ENCODE measurements around the gene ZNF90. TPM values are rescaled to one million over a fixed set of nuclear protein-coding genes. Genes with fewer than 3 reads are reported as not detected.
"Not testable (repeated sequence)": the region's sequence is repeated elsewhere in the genome, so short reads cannot be mapped to it uniquely, and the experiment has no call there.

ZNF90 gene
- total RNA-seq (2.8 TPM), polyA plus RNA-seq (1 to 10 TPM in 3 of 4 donors, under 1 TPM in 1; 0.54 to 3.3 (median 1.5) TPM)

GRCh38 chr19:20077791-20078463, at the start of gene ZNF90:
Gene ZNF90 (plus strand): TSS chr19:20078000. CDS start chr19:20078133, 133 bp downstream.
- peaks cover 16% of the 10 kb centered on the region for H3K4me1 ChIP-seq (ENCODE audit: control insufficient read depth, insufficient read depth, low read length, poor library complexity, severe bottlenecking)
- H3K9me3 ChIP-seq (ENCODE audit: control insufficient read depth in 2 of 2, low read length in 2 of 2): no peaks in the 10 kb centered on the region
- H3K27me3 Mint-ChIP-seq: no peaks in the 10 kb centered on the region
- DNase-seq: peak; percentile 73 to 88 (median 83)
- H3K27me3 ChIP-seq (ENCODE audit: control insufficient read depth, insufficient read depth, low read length): no peaks in the 10 kb centered on the region
- H3K27ac Mint-ChIP-seq: peak within 1 kb of the TSS in 1 of 3 donors; percentile 53
- peaks cover 9 to 27% (median 12%) of the 10 kb centered on the region in 4 donors for H3K4me1 Mint-ChIP-seq
- peak within 1 kb of the TSS; percentile 80 for H3K4me3 ChIP-seq (ENCODE audit: low read depth, low read length)
- ATAC-seq (ENCODE audit: low read depth in 2 of 2): peak; percentile 98 to 99
- no peak within 1 kb of the TSS for H3K27ac ChIP-seq (ENCODE audit: insufficient read depth, low read length, poor library complexity, severe bottlenecking)
- peak within 1 kb of the TSS; percentile 82 to 91 (median 89) for H3K4me3 Mint-ChIP-seq
- peaks cover 0 to 17% (median 0%) of the 10 kb centered on the region in 7 donors for H3K9me3 Mint-ChIP-seq
- no peaks in the 10 kb centered on the region for H3K36me3 ChIP-seq (ENCODE audit: control insufficient read depth, insufficient read depth, low read length)
- H3K36me3 Mint-ChIP-seq: peaks cover 13% of the 10 kb centered on the region

- DNase-seq (no peak), ATAC-seq (ENCODE audit: low read depth in 2 of 2) (no peak)
- Histone ChIP-seq H3K27ac (ENCODE audit: insufficient read depth, low read length, poor library complexity, severe bottlenecking) (no peak overlapping the region), H3K36me3 (ENCODE audit: control insufficient read depth, insufficient read depth, low read length) (peaks cover 8% of the 10 kb centered on the region), H3K9me3 (ENCODE audit: control insufficient read depth in 2 of 2, low read length in 2 of 2) (peaks cover 0 to 3% of the 10 kb centered on the region in 2 experiments), H3K27me3 (ENCODE audit: control insufficient read depth, insufficient read depth, low read length) (no peaks in the 10 kb centered on the region), H3K4me1 (ENCODE audit: control insufficient read depth, insufficient read depth, low read length, poor library complexity, severe bottlenecking) (no peaks in the 10 kb centered on the region), H3K4me3 (ENCODE audit: low read depth, low read length) (no peak overlapping the region)
- Mint-ChIP-seq H3K4me1 (peaks cover 0 to 5% (median 0%) of the 10 kb centered on the region in 4 donors), H3K27ac (no peak overlapping the region), H3K27me3 (no peaks in the 10 kb centered on the region), H3K36me3 (peaks cover 43% of the 10 kb centered on the region), H3K4me3 (no peak overlapping the region), H3K9me3 (peaks cover 0 to 4% (median 0%) of the 10 kb centered on the region in 7 donors)
Measured at GRCh38 chr19:20028611-20029010, 49.2 kb upstream of the ZNF90 start.

GRCh38 chr19:20035935-20036334, 41.9 kb upstream of the ZNF90 start:
- Histone ChIP-seq H3K36me3 (ENCODE audit: control insufficient read depth, insufficient read depth, low read length) (peaks cover 3% of the 10 kb centered on the region), H3K4me1 (ENCODE audit: control insufficient read depth, insufficient read depth, low read length, poor library complexity, severe bottlenecking) (peaks cover 10% of the 10 kb centered on the region), H3K27me3 (ENCODE audit: control insufficient read depth, insufficient read depth, low read length) (no peaks in the 10 kb centered on the region), H3K4me3 (ENCODE audit: low read depth, low read length) (no peak overlapping the region), H3K9me3 (ENCODE audit: control insufficient read depth in 2 of 2, low read length in 2 of 2) (no peaks in the 10 kb centered on the region), H3K27ac (ENCODE audit: insufficient read depth, low read length, poor library complexity, severe bottlenecking) (no peak overlapping the region)
- no peak for DNase-seq
- Mint-ChIP-seq H3K4me1 (peaks cover 7 to 27% (median 20%) of the 10 kb centered on the region in 4 donors), H3K36me3 (peaks cover 27% of the 10 kb centered on the region), H3K27ac (no peak overlapping the region), H3K9me3 (peaks cover 0 to 2% (median 0%) of the 10 kb centered on the region in 7 donors), H3K27me3 (peaks cover 5% of the 10 kb centered on the region), H3K4me3 (no peak overlapping the region)
- no peak for ATAC-seq (ENCODE audit: low read depth in 2 of 2)

- Histone ChIP-seq H3K9me3 (ENCODE audit: control insufficient read depth in 2 of 2, low read length in 2 of 2) (no peaks in the 10 kb centered on the region), H3K4me3 (ENCODE audit: low read depth, low read length) (peak overlapping the region; percentile 82), H3K36me3 (ENCODE audit: control insufficient read depth, insufficient read depth, low read length) (peaks cover 3% of the 10 kb centered on the region), H3K27me3 (ENCODE audit: control insufficient read depth, insufficient read depth, low read length) (no peaks in the 10 kb centered on the region), H3K27ac (ENCODE audit: insufficient read depth, low read length, poor library complexity, severe bottlenecking) (peak overlapping the region; percentile 76), H3K4me1 (ENCODE audit: control insufficient read depth, insufficient read depth, low read length, poor library complexity, severe bottlenecking) (peaks cover 10% of the 10 kb centered on the region)
- Mint-ChIP-seq H3K27ac (peak overlapping the region; percentile 91 to 98 (median 95)), H3K4me1 (peaks cover 7 to 27% (median 19%) of the 10 kb centered on the region in 4 donors), H3K36me3 (peaks cover 11% of the 10 kb centered on the region), H3K27me3 (peaks cover 5% of the 10 kb centered on the region), H3K4me3 (peak overlapping the region; percentile 95 to 97 (median 96)), H3K9me3 (peaks cover 0 to 4% (median 0%) of the 10 kb centered on the region in 7 donors)
- no peak for ATAC-seq (ENCODE audit: low read depth in 2 of 2)
- DNase-seq: peak in 1 of 3 donors; percentile 30
Measured at GRCh38 chr19:20038358-20039202, 39.2 kb upstream of the ZNF90 start.

GRCh38 chr19:20039203-20039723, 38.5 kb upstream of the ZNF90 start, which contains the start of gene ZNF682:
Gene ZNF682 (minus strand): TSS chr19:20039505. CDS start chr19:20039345, 160 bp downstream.
- H3K4me1 Mint-ChIP-seq: peaks cover 7 to 27% (median 19%) of the 10 kb centered on the region in 4 donors
- H3K27ac Mint-ChIP-seq: peak within 1 kb of the TSS; percentile 95 to 98 (median 95)

GRCh38 chr19:20044663-20045062, 33.1 kb upstream of the ZNF90 start:
- Mint-ChIP-seq H3K4me3 (no peak overlapping the region), H3K4me1 (peaks cover 0 to 5% (median under 1%) of the 10 kb centered on the region in 4 donors), H3K27me3 (no peaks in the 10 kb centered on the region)

More at GRCh38 chr19:20039203-20039723, 38.5 kb upstream of the ZNF90 start, which contains the start of gene ZNF682:
- H3K36me3 ChIP-seq (ENCODE audit: control insufficient read depth, insufficient read depth, low read length): peaks cover 3% of the 10 kb centered on the region
- Mint-ChIP-seq H3K27me3 (peaks cover 5% of the 10 kb centered on the region), H3K4me3 (peak within 1 kb of the TSS; percentile 95 to 97 (median 96)), H3K9me3 (peaks cover 0 to 4% (median 0%) of the 10 kb centered on the region in 7 donors), H3K36me3 (peaks cover 4% of the 10 kb centered on the region)
- peaks cover 10% of the 10 kb centered on the region for H3K4me1 ChIP-seq (ENCODE audit: control insufficient read depth, insufficient read depth, low read length, poor library complexity, severe bottlenecking)
- H3K4me3 ChIP-seq (ENCODE audit: low read depth, low read length): peak within 1 kb of the TSS; percentile 82
- peak; percentile 99 for ATAC-seq (ENCODE audit: low read depth in 2 of 2)
- H3K27ac ChIP-seq (ENCODE audit: insufficient read depth, low read length, poor library complexity, severe bottlenecking): peak within 1 kb of the TSS; percentile 76
- no peaks in the 10 kb centered on the region for H3K27me3 ChIP-seq (ENCODE audit: control insufficient read depth, insufficient read depth, low read length)
- peak; percentile 87 to 94 (median 93) for DNase-seq
- peaks cover 0 to 3% of the 10 kb centered on the region in 2 experiments for H3K9me3 ChIP-seq (ENCODE audit: control insufficient read depth in 2 of 2, low read length in 2 of 2)

GRCh38 chr19:20045742-20046141, 32.1 kb upstream of the ZNF90 start:
- H3K27me3 Mint-ChIP-seq; H3K4me1 Mint-ChIP-seq; ATAC-seq (ENCODE audit: low read depth in 2 of 2); H3K27ac ChIP-seq (ENCODE audit: insufficient read depth, low read length, poor library complexity, severe bottlenecking); DNase-seq; H3K9me3 Mint-ChIP-seq; H3K4me3 Mint-ChIP-seq; H3K36me3 ChIP-seq (ENCODE audit: control insufficient read depth, insufficient read depth, low read length); H3K4me3 ChIP-seq (ENCODE audit: low read depth, low read length); H3K27me3 ChIP-seq (ENCODE audit: control insufficient read depth, insufficient read depth, low read length); H3K4me1 ChIP-seq (ENCODE audit: control insufficient read depth, insufficient read depth, low read length, poor library complexity, severe bottlenecking); H3K36me3 Mint-ChIP-seq; H3K9me3 ChIP-seq (ENCODE audit: control insufficient read depth in 2 of 2, low read length in 2 of 2); H3K27ac Mint-ChIP-seq: not testable (repeated sequence)

More at GRCh38 chr19:20044663-20045062, 33.1 kb upstream of the ZNF90 start:
- Histone ChIP-seq H3K4me3 (ENCODE audit: low read depth, low read length) (no peak overlapping the region), H3K4me1 (ENCODE audit: control insufficient read depth, insufficient read depth, low read length, poor library complexity, severe bottlenecking) (no peaks in the 10 kb centered on the region), H3K9me3 (ENCODE audit: control insufficient read depth in 2 of 2, low read length in 2 of 2) (peaks cover 0 to 3% of the 10 kb centered on the region in 2 experiments), H3K27me3 (ENCODE audit: control insufficient read depth, insufficient read depth, low read length) (peaks cover 3% of the 10 kb centered on the region), H3K36me3 (ENCODE audit: control insufficient read depth, insufficient read depth, low read length) (no peaks in the 10 kb centered on the region), H3K27ac (ENCODE audit: insufficient read depth, low read length, poor library complexity, severe bottlenecking) (no peak overlapping the region)
- DNase-seq (no peak), ATAC-seq (ENCODE audit: low read depth in 2 of 2) (no peak)
- H3K9me3 Mint-ChIP-seq: peaks cover 0 to 5% (median 0%) of the 10 kb centered on the region in 7 donors
- H3K27ac Mint-ChIP-seq: no peak overlapping the region
- H3K36me3 Mint-ChIP-seq: no peaks in the 10 kb centered on the region

All from CD4-positive, CD25-positive, alpha-beta regulatory T cell (primary cell).